Measurements from ENCODE around the gene VPS72. TPM values are rescaled to one million over a fixed set of nuclear protein-coding genes. Genes with fewer than 3 reads are reported as not detected.
A peak's percentile ranks its signal among the peaks of the same experiment; 100 is the strongest.

VPS72 gene
- total and polyA plus RNA-seq, 2 of the 13 experiments (the other 11 are each of a cell fraction or from before 2014, with no cell fraction given): 33.7 to 34.5 TPM

GRCh38 chr1:151145304-151146071 lies 44.5 kb downstream of the VPS72 start:
- ChIA-PET CTCF (ENCODE audit: low intra/inter-chr PET ratio, low total read pairs) (no interaction called here), POLR2A (no interaction called here)
- Histone ChIP-seq H4K20me1 (ENCODE audit: insufficient read depth, low read length) (no peaks in the 10 kb centered on the region), H3K4me3 (replicated peaks in 1 of 3; ENCODE audit: insufficient read depth in 1 of 3, low read depth in 2 of 3, low read length in 3 of 3) (peak overlapping the region; percentile 73 to 77 (median 77); a peak in 4 of 6 replicates), H3K4me1 (ENCODE audit: insufficient read depth, low read length) (peaks cover 33% of the 10 kb centered on the region), H3K27ac (ENCODE audit: extremely low read length, insufficient read depth, low read length) (no peak overlapping the region), H3K36me3 (replicated peaks in 1 of 2; ENCODE audit: control insufficient read depth in 1 of 2, insufficient read depth in 2 of 2, low read length in 2 of 2) (no peaks in the 10 kb centered on the region), H3K4me2 (ENCODE audit: low read depth, low read length) (peak overlapping the region; percentile 81), H3K27me3 (ENCODE audit: control insufficient read depth in 1 of 2, insufficient read depth in 2 of 2, low read length in 2 of 2) (no peaks in the 10 kb centered on the region), H2AFZ (ENCODE audit: low read length) (no peak overlapping the region), H3K79me2 (ENCODE audit: insufficient read depth, low read length) (no peaks in the 10 kb centered on the region), H3K9ac (ENCODE audit: insufficient read depth, low read depth, low read length) (peak overlapping the region; percentile 63; the same call in 1 of the 2 replicates), H3K9me3 (ENCODE audit: low read length) (no peaks in the 10 kb centered on the region)
- 88% methylated on average over 26 of the region's 43 CpGs for WGBS (ENCODE audit: low lambda C conversion rate)
- intact Hi-C loops (cut with micrococcal nuclease; ENCODE audit: unreplicated experiment): loop anchor here (1.0 to 5.0 kb wide), 2 partner anchors 121 to 133 kb away; no protein-coding TSS in a partner anchor
- FAIRE-seq (no peak), ATAC-seq (no peak), DNase-seq (ENCODE audit: low spot score) (no peak)
- peak; percentile 30; the same call in 1 of the 2 replicates for TF ChIP-seq ZNF232 (CRISPR knock-in tag; IDR thresholded peaks at IDR 0.05; ENCODE audit: borderline replicate concordance)
- TF ChIP-seq DDIT3 (CRISPR knock-in tag; IDR thresholded peaks at IDR 0.05): no peak
- TF ChIP-seq ATF1 (CRISPR knock-in tag; IDR thresholded peaks at IDR 0.05): no peak
- no peak for TF ChIP-seq GATA4 (IDR thresholded peaks at IDR 0.05; ENCODE audit: borderline replicate concordance, low read depth)
- no peak for TF ChIP-seq ATF2 (CRISPR knock-in tag; IDR thresholded peaks at IDR 0.05)
- no peak for TF ChIP-seq ZNF251 (CRISPR knock-in tag; IDR thresholded peaks at IDR 0.05)
- 0 out of 2 replicates have a peak, but pooled peaks have one; percentile 38 for TF ChIP-seq ZNF263 (CRISPR knock-in tag; IDR thresholded peaks at IDR 0.05)
- no peak for TF ChIP-seq SMARCE1 (IDR thresholded peaks at IDR 0.05; ENCODE audit: borderline replicate concordance)
- in situ Hi-C loops (cut with HindIII; ENCODE audit: extremely low pct_ligation_motif_present, low pct_unique_long_range_greater_than_20kb): no loop called here
- TSS peak; percentile 30 for BruUV-seq (replicated peaks)

All from HepG2 (cell line).